ENCODE data around the gene PTPRD. TPM values are rescaled to one million over a fixed set of nuclear protein-coding genes. Genes with fewer than 3 reads are reported as not detected.

The PTPRD gene
- total RNA-seq, 2 donors from 2014 or later: 97.4 to 101 TPM

- Histone ChIP-seq H3K9ac (ENCODE audit: extremely low read depth, low read length, poor library complexity, severe bottlenecking) (no peak overlapping the region), H3K4me1 (ENCODE audit: control insufficient read depth, insufficient read depth, low read length) (no peaks in the 10 kb centered on the region), H3K4me3 (ENCODE audit: low read length) (no peak overlapping the region), H3K27ac (ENCODE audit: low read depth, low read length) (no peak overlapping the region), H3K9me3 (ENCODE audit: control insufficient read depth, low read length) (peaks cover under 1% of the 10 kb centered on the region), H3K36me3 (ENCODE audit: control insufficient read depth, insufficient read depth, low read length) (no peaks in the 10 kb centered on the region), H3K27me3 (ENCODE audit: control insufficient read depth, insufficient read depth, low read length, poor library complexity, severe bottlenecking) (no peaks in the 10 kb centered on the region)
- no peaks in the 10 kb centered on the region for H3K27me3 Mint-ChIP-seq (ENCODE audit: insufficient read depth)
- no peak overlapping the region for H3K4me3 Mint-ChIP-seq
- no peaks in the 10 kb centered on the region for H3K4me1 Mint-ChIP-seq
- peaks cover 19% of the 10 kb centered on the region for H3K9me3 Mint-ChIP-seq
- H3K27ac Mint-ChIP-seq: no peak overlapping the region
- H3K36me3 Mint-ChIP-seq (ENCODE audit: low read depth): no peaks in the 10 kb centered on the region
- WGBS, 2 experiments (ENCODE audit: insufficient coverage in 1 of 2, insufficient read length in 1 of 2): 75% methylated on average over 2 of the region's 2 CpGs; no CpG with 5 or more reads in 1 of the 2 experiments
- no peak for DNase-seq
- TF ChIP-seq CTCF (conservative IDR thresholded peaks at IDR 0.05): no peak
These were observed 1366.1 kb downstream of the PTPRD start for GRCh38 chr9:9246726-9247125.

GRCh38 chr9:9231946-9232345 lies 1380.9 kb downstream of the PTPRD start:
- TF ChIP-seq CTCF (conservative IDR thresholded peaks at IDR 0.05): no peak
- H3K9ac ChIP-seq (ENCODE audit: extremely low read depth, low read length, poor library complexity, severe bottlenecking): no peak overlapping the region
- Mint-ChIP-seq H3K36me3 (ENCODE audit: low read depth) (no peaks in the 10 kb centered on the region), H3K9me3 (peaks cover 43% of the 10 kb centered on the region), H3K27ac (no peak overlapping the region), H3K27me3 (ENCODE audit: insufficient read depth) (no peaks in the 10 kb centered on the region), H3K4me1 (no peaks in the 10 kb centered on the region), H3K4me3 (no peak overlapping the region)
- H3K4me1 ChIP-seq (ENCODE audit: control insufficient read depth, insufficient read depth, low read length): no peaks in the 10 kb centered on the region
- H3K4me3 ChIP-seq (ENCODE audit: low read length): no peak overlapping the region
- no peak overlapping the region for H3K27ac ChIP-seq (ENCODE audit: low read depth, low read length)
- H3K9me3 ChIP-seq (ENCODE audit: control insufficient read depth, low read length): peaks cover 64% of the 10 kb centered on the region
- DNase-seq: no peak
- H3K36me3 ChIP-seq (ENCODE audit: control insufficient read depth, insufficient read depth, low read length): no peaks in the 10 kb centered on the region
- no peaks in the 10 kb centered on the region for H3K27me3 ChIP-seq (ENCODE audit: control insufficient read depth, insufficient read depth, low read length, poor library complexity, severe bottlenecking)

- TF ChIP-seq CTCF (conservative IDR thresholded peaks at IDR 0.05): no peak
- Mint-ChIP-seq H3K27ac (no peak overlapping the region), H3K9me3 (peaks cover 40% of the 10 kb centered on the region), H3K27me3 (ENCODE audit: insufficient read depth) (no peaks in the 10 kb centered on the region), H3K4me1 (peaks cover 4% of the 10 kb centered on the region), H3K4me3 (no peak overlapping the region), H3K36me3 (ENCODE audit: low read depth) (no peaks in the 10 kb centered on the region)
- no peak overlapping the region for H3K9ac ChIP-seq (ENCODE audit: extremely low read depth, low read length, poor library complexity, severe bottlenecking)
- WGBS, 2 experiments (ENCODE audit: insufficient coverage in 1 of 2, insufficient read length in 1 of 2): 92% methylated on average over 3 of the region's 3 CpGs; no CpG with 5 or more reads in 1 of the 2 experiments
- H3K36me3 ChIP-seq (ENCODE audit: control insufficient read depth, insufficient read depth, low read length): no peaks in the 10 kb centered on the region
- H3K4me3 ChIP-seq (ENCODE audit: low read length): no peak overlapping the region
- no peak overlapping the region for H3K27ac ChIP-seq (ENCODE audit: low read depth, low read length)
- DNase-seq: no peak
- no peaks in the 10 kb centered on the region for H3K4me1 ChIP-seq (ENCODE audit: control insufficient read depth, insufficient read depth, low read length)
- peaks cover 71% of the 10 kb centered on the region for H3K9me3 ChIP-seq (ENCODE audit: control insufficient read depth, low read length)
- peaks cover under 1% of the 10 kb centered on the region for H3K27me3 ChIP-seq (ENCODE audit: control insufficient read depth, insufficient read depth, low read length, poor library complexity, severe bottlenecking)
These were observed 1383.5 kb downstream of the PTPRD start for GRCh38 chr9:9229269-9229668.

Data from endodermal cell (in vitro differentiated cells).